ENCODE data around the gene NCEH1. TPM values are rescaled to one million over a fixed set of nuclear protein-coding genes. Genes with fewer than 3 reads are reported as not detected.
A peak's percentile ranks its signal among the peaks of the same experiment; 100 is the strongest.

NCEH1 gene
- polyA plus RNA-seq, 3 donors, result 8.6 to 23.9 (median 20.7) TPM

DNA sequence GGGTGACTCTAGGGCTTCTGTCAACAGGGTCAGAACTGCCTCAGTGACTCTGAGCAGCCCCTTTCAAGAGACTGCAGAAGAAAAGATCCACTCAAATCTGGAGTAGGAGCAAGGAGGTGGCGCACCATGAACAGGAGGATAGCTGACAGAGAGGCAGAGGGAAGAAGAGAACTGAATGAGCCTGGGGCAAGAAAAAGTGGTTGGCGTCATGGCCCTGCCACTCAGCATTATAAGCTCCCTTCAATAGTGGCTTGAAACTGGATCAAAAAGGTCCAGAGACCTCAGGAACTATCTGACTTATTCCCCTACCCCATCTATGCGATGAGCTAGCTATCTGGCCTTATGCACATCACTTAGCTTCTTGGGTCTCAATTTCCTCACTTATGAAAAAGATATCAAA is 66.6 kb downstream of the NCEH1 start:
- intact Hi-C loops (cut with micrococcal nuclease), result no loop called here

DNA sequence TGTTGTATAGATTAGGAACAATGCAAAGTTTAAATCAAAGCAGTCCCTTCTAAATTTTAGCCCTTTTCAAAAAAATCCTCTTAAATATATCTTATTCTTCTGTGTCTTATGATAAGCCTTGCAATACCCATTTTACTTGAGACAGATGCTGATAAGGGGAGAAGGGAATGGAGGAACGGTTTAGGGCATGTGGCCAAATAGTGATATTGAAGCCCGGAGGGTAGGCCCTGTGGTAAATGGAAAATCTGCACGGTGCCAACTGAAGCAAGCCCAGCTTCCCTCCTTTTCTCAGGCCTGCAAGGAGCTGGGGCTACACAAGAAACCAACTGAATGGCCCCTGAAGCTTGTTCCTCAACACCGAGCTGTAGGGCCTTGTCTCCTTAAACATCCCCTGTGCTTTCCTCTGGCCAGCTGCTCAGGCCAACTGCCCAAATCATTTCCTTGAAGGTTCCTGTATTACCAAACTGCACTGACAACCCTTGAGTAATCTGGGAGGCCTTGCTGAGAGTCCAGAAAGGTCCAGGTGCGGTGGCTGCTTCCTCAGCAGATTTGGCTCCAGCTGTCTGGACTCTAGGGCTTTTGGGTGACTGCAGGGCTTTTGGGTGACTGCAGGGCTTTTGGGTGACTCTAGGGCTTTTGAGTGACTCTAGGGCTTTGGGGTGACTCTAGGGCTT is 67.2 kb downstream of the NCEH1 start:
- Mint-ChIP-seq H3K9me3 (no peaks in the 10 kb centered on the region), H3K4me3 (no peak overlapping the region), H3K27me3 (ENCODE audit: low read depth in 3 of 3) (no peaks in the 10 kb centered on the region), H3K36me3 (peaks cover 49 to 51% of the 10 kb centered on the region in 2 donors), H3K27ac (peak overlapping the region in 2 of 7 donors; percentile 27 to 50), H3K4me1 (peaks cover 7% of the 10 kb centered on the region)
- peaks cover 7% of the 10 kb centered on the region for H4K20me1 ChIP-seq (ENCODE audit: insufficient read depth, low read length)
- H3K27me3 ChIP-seq (ENCODE audit: control insufficient read depth in 2 of 2, insufficient read depth in 2 of 2, low read length in 2 of 2), result no peaks in the 10 kb centered on the region
- no peak overlapping the region for H3K9ac ChIP-seq (ENCODE audit: insufficient read depth, low read length, poor library complexity, severe bottlenecking)
- H3K4me3 ChIP-seq (replicated peaks in 1 of 3; ENCODE audit: low read depth in 2 of 3, low read length in 3 of 3), result no peak overlapping the region
- no peak overlapping the region for H3K4me2 ChIP-seq (replicated peaks; ENCODE audit: extremely low read depth, low read length, poor library complexity, severe bottlenecking)
- no peak for DNase-seq
- peaks cover 11% of the 10 kb centered on the region for H3K79me2 ChIP-seq (ENCODE audit: insufficient read depth, low read length)
- intact Hi-C loops (cut with micrococcal nuclease), result no loop called here
- H3K27ac ChIP-seq (ENCODE audit: low read depth in 1 of 2, low read length in 2 of 2), result no peak overlapping the region
- peaks cover 3 to 8% of the 10 kb centered on the region in 2 donors for H3K4me1 ChIP-seq (ENCODE audit: control insufficient read depth in 1 of 2, insufficient read depth in 2 of 2, low read length in 2 of 2)
- no peaks in the 10 kb centered on the region for H3K9me3 ChIP-seq (replicated peaks in 1 of 2; ENCODE audit: control insufficient read depth in 1 of 2, insufficient read depth in 1 of 2, low read length in 2 of 2)
- 63% methylated on average over 3 of the region's 5 CpGs for WGBS (ENCODE audit: insufficient coverage)
- H3K36me3 ChIP-seq (replicated peaks in 1 of 2; ENCODE audit: control insufficient read depth in 1 of 2, insufficient read depth in 2 of 2, low read length in 2 of 2), result peaks cover 27 to 79% of the 10 kb centered on the region in 2 donors
- no peak overlapping the region for H2AFZ ChIP-seq (ENCODE audit: insufficient read depth, low read depth, low read length, poor library complexity, severe bottlenecking)
- TF ChIP-seq, protein P1, sequence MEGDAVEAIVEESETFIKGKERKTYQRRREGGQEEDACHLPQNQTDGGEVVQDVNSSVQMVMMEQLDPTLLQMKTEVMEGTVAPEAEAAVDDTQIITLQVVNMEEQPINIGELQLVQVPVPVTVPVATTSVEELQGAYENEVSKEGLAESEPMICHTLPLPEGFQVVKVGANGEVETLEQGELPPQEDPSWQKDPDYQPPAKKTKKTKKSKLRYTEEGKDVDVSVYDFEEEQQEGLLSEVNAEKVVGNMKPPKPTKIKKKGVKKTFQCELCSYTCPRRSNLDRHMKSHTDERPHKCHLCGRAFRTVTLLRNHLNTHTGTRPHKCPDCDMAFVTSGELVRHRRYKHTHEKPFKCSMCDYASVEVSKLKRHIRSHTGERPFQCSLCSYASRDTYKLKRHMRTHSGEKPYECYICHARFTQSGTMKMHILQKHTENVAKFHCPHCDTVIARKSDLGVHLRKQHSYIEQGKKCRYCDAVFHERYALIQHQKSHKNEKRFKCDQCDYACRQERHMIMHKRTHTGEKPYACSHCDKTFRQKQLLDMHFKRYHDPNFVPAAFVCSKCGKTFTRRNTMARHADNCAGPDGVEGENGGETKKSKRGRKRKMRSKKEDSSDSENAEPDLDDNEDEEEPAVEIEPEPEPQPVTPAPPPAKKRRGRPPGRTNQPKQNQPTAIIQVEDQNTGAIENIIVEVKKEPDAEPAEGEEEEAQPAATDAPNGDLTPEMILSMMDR (IDR thresholded peaks at IDR 0.05), result no peak

More for the DNA sequence above, 66.6 kb downstream of the NCEH1 start:
- H2AFZ ChIP-seq (ENCODE audit: insufficient read depth, low read depth, low read length, poor library complexity, severe bottlenecking), result no peak overlapping the region
- peaks cover 8% of the 10 kb centered on the region for H4K20me1 ChIP-seq (ENCODE audit: insufficient read depth, low read length)
- H3K4me3 Mint-ChIP-seq, result no peak overlapping the region
- no peaks in the 10 kb centered on the region for H3K9me3 Mint-ChIP-seq
- DNase-seq, result no peak
- no peak overlapping the region for H3K9ac ChIP-seq (ENCODE audit: insufficient read depth, low read length, poor library complexity, severe bottlenecking)
- H3K4me3 ChIP-seq (replicated peaks in 1 of 3; ENCODE audit: low read depth in 2 of 3, low read length in 3 of 3), result no peak overlapping the region
- peaks cover 9 to 14% of the 10 kb centered on the region in 2 donors for H3K4me1 ChIP-seq (ENCODE audit: control insufficient read depth in 1 of 2, insufficient read depth in 2 of 2, low read length in 2 of 2)
- H3K9me3 ChIP-seq (replicated peaks in 1 of 2; ENCODE audit: control insufficient read depth in 1 of 2, insufficient read depth in 1 of 2, low read length in 2 of 2), result no peaks in the 10 kb centered on the region
- H3K27me3 Mint-ChIP-seq (ENCODE audit: low read depth in 3 of 3), result no peaks in the 10 kb centered on the region
- peaks cover 26 to 73% of the 10 kb centered on the region in 2 donors for H3K36me3 ChIP-seq (replicated peaks in 1 of 2; ENCODE audit: control insufficient read depth in 1 of 2, insufficient read depth in 2 of 2, low read length in 2 of 2)
- peaks cover 44 to 45% of the 10 kb centered on the region in 2 donors for H3K36me3 Mint-ChIP-seq
- H3K79me2 ChIP-seq (ENCODE audit: insufficient read depth, low read length), result peaks cover 11% of the 10 kb centered on the region
- H3K27ac Mint-ChIP-seq, result no peak overlapping the region
- 100% methylated on average over 2 of the region's 3 CpGs for WGBS (ENCODE audit: insufficient coverage)
- H3K27ac ChIP-seq (ENCODE audit: low read depth in 1 of 2, low read length in 2 of 2), result no peak overlapping the region
- no peaks in the 10 kb centered on the region for H3K27me3 ChIP-seq (ENCODE audit: control insufficient read depth in 2 of 2, insufficient read depth in 2 of 2, low read length in 2 of 2)
- H3K4me1 Mint-ChIP-seq, result peaks cover 13% of the 10 kb centered on the region
- no peak overlapping the region for H3K4me2 ChIP-seq (replicated peaks; ENCODE audit: extremely low read depth, low read length, poor library complexity, severe bottlenecking)
- TF ChIP-seq, protein P1 (IDR thresholded peaks at IDR 0.05), result no peak

Measured in CD14-positive monocyte (primary cell).